WTC11 (cell line): ENCODE data around the gene BEGAIN. TPM values are rescaled to one million over a fixed set of nuclear protein-coding genes. Genes with fewer than 3 reads are reported as not detected.

Experiments
- ATAC-seq: fragments of 200-7000 bp; cut with Tn5 transposase; 2 replicates; pipeline ENCODE4 v1.10.0; 2021; ENCODE audit warnings: mild to moderate bottlenecking, moderate library complexity
- CTCF ChIA-PET: fragments of 300-600 bp; sonication (Branson Sonifier 250); formaldehyde crosslinking; loops from one replicate; lab custom pipeline; 2021; ENCODE audit warnings: antibody characterized with exemption; lab: Charles Lee
- POLR2A ChIA-PET: fragments of 350-600 bp; sonication (Branson Sonifier 250); formaldehyde crosslinking; loops from one replicate; lab custom pipeline; 2021; ENCODE audit warnings: antibody characterized with exemption; lab: Charles Lee
- DNase-seq: peaks from one replicate; pipeline ENCODE4 v3.0.0; 2021; ENCODE audit warnings: low spot score
- H3K27ac Mint-ChIP-seq: 2 replicates; pipeline ENCODE4 v1.8.0; 2021; ENCODE audit warnings: mixed read lengths
- H3K27me3 Mint-ChIP-seq: 2 replicates; pipeline ENCODE4 v1.8.0; 2021; ENCODE audit warnings: low read depth, mild to moderate bottlenecking, moderate library complexity, mixed read lengths
- H3K36me3 Mint-ChIP-seq: 2 replicates; pipeline ENCODE4 v1.8.0; 2021; ENCODE audit warnings: mixed read lengths
- H3K4me1 Mint-ChIP-seq: 2 replicates; pipeline ENCODE4 v1.8.0; 2022; ENCODE audit warnings: mixed read lengths
- H3K4me3 Mint-ChIP-seq: 2 replicates; pipeline ENCODE4 v1.8.0; 2021; ENCODE audit warnings: mild to moderate bottlenecking, moderate library complexity, mixed read lengths
- H3K9me3 Mint-ChIP-seq: 2 replicates; pipeline ENCODE4 v1.8.0; 2021; ENCODE audit warnings: mixed read lengths
- ATF1 ChIP-seq: sonication (generic); formaldehyde crosslinking; IDR thresholded peaks from 2 replicates; pipeline ENCODE4 v1.8.1; 2023; ENCODE audit warnings: mild to moderate bottlenecking, moderate library complexity, missing genetic modification reagents
- CREB1 ChIP-seq: sonication (generic); formaldehyde crosslinking; IDR thresholded peaks from 2 replicates; pipeline ENCODE4 v1.8.0; 2023; ENCODE audit warnings: mild to moderate bottlenecking, missing genetic modification reagents
- E2F4 ChIP-seq: sonication (generic); formaldehyde crosslinking; IDR thresholded peaks from 2 replicates; pipeline ENCODE4 v1.8.1; 2022; ENCODE audit warnings: low read depth, mild to moderate bottlenecking, moderate library complexity, missing genetic modification reagents, borderline replicate concordance
- ELF4 ChIP-seq: sonication (generic); formaldehyde crosslinking; IDR thresholded peaks from 2 replicates; pipeline ENCODE4 v1.8.1; 2022; ENCODE audit warnings: low read depth, mild to moderate bottlenecking, moderate library complexity, missing genetic modification reagents
- ERG ChIP-seq: fragments of 250-450 bp; sonication (Bioruptor Pico); IDR thresholded peaks from 2 replicates; pipeline ENCODE4 v1.8.0; 2021; ENCODE audit warnings: mild to moderate bottlenecking
- IRF2 ChIP-seq: sonication (generic); formaldehyde crosslinking; IDR thresholded peaks from 2 replicates; pipeline ENCODE4 v1.8.0; 2022; ENCODE audit warnings: low read depth, missing genetic modification reagents, borderline replicate concordance
- NFYB ChIP-seq: sonication (generic); formaldehyde crosslinking; conservative IDR thresholded peaks from 2 replicates; pipeline ENCODE4 v1.8.0; 2022; ENCODE audit warnings: low read depth, missing genetic modification reagents
- RORB ChIP-seq: fragments of 250-450 bp; sonication (Bioruptor Pico); IDR thresholded peaks from 2 replicates; pipeline ENCODE4 v1.9.0; 2021; ENCODE audit warnings: mild to moderate bottlenecking
- TEAD1 ChIP-seq: sonication (generic); formaldehyde crosslinking; IDR thresholded peaks from 2 replicates; pipeline ENCODE4 v1.8.0; 2022; ENCODE audit warnings: mild to moderate bottlenecking, missing genetic modification reagents
- TEAD4 ChIP-seq: sonication (generic); formaldehyde crosslinking; IDR thresholded peaks from 2 replicates; pipeline ENCODE4 v1.8.0; 2022; ENCODE audit warnings: mild to moderate bottlenecking, missing genetic modification reagents
- TP53 ChIP-seq: sonication (generic); formaldehyde crosslinking; IDR thresholded peaks from 2 replicates; pipeline ENCODE4 v1.8.1; 2023; ENCODE audit warnings: mild to moderate bottlenecking, missing genetic modification reagents
- ZBTB21 ChIP-seq: sonication (generic); formaldehyde crosslinking; IDR thresholded peaks from 2 replicates; pipeline ENCODE4 v1.8.1; 2023; ENCODE audit warnings: mild to moderate bottlenecking, missing genetic modification reagents, borderline replicate concordance
- ZNF232 ChIP-seq: sonication (generic); formaldehyde crosslinking; IDR thresholded peaks from 2 replicates; pipeline ENCODE4 v1.8.0; 2022; ENCODE audit warnings: mild to moderate bottlenecking, missing genetic modification reagents
- ZNF263 ChIP-seq: sonication (generic); formaldehyde crosslinking; IDR thresholded peaks from 2 replicates; pipeline ENCODE4 v1.8.1; 2022; ENCODE audit warnings: low read depth, mild to moderate bottlenecking, moderate library complexity, missing genetic modification reagents
- ZNF281 ChIP-seq: sonication (generic); formaldehyde crosslinking; IDR thresholded peaks from 2 replicates; pipeline ENCODE4 v1.8.0; 2023; ENCODE audit warnings: mild to moderate bottlenecking, missing genetic modification reagents
- ZNF317 ChIP-seq: sonication (generic); formaldehyde crosslinking; IDR thresholded peaks from 2 replicates; pipeline ENCODE4 v1.8.1; 2023; ENCODE audit warnings: low read depth, mild to moderate bottlenecking, moderate library complexity, missing genetic modification reagents, borderline replicate concordance
- ZNF532 ChIP-seq: fragments of 250-450 bp; sonication (Bioruptor Pico); IDR thresholded peaks from 2 replicates; pipeline ENCODE4 v1.9.0; 2021; ENCODE audit warnings: mild to moderate bottlenecking, borderline replicate concordance
- total RNA-seq: library from RNA; stranded (reverse); gene quantifications from 3 replicates; pipeline ENCODE4 v1.2.3, GENCODE V29; 2021

Gene BEGAIN
- total RNA-seq, 1 experiment from 2014 or later: 1.3 TPM

GRCh38 chr14:100552524-100553125, 34.6 kb downstream of the BEGAIN start:
- ChIA-PET CTCF (no interaction called here), POLR2A (no interaction called here)
- DNase-seq (no peak), ATAC-seq (no peak)
- Mint-ChIP-seq H3K9me3 (no peaks in the 10 kb centered on the region), H3K27ac (no peak overlapping the region), H3K27me3 (peaks cover 7% of the 10 kb centered on the region), H3K4me1 (peaks cover 14% of the 10 kb centered on the region), H3K4me3 (no peak overlapping the region), H3K36me3 (no peaks in the 10 kb centered on the region)
- TF ChIP-seq ATF1 (CRISPR knock-in tag) (no peak), CREB1 (CRISPR knock-in tag) (no peak), ZNF232 (CRISPR knock-in tag) (no peak), TEAD1 (CRISPR knock-in tag) (no peak), E2F4 (CRISPR knock-in tag) (no peak), IRF2 (CRISPR knock-in tag) (no peak), ZNF281 (no peak)

GRCh38 chr14:100551056-100551455, 36.2 kb downstream of the BEGAIN start:
- no peak overlapping the region for H3K27ac Mint-ChIP-seq
- H3K4me1 Mint-ChIP-seq: peaks cover 12% of the 10 kb centered on the region
- no peaks in the 10 kb centered on the region for H3K36me3 Mint-ChIP-seq
- CTCF ChIA-PET: interaction anchor here (0.6 kb wide), 1 partner anchor 201 kb away, joined by 3 read pairs; no protein-coding TSS in a partner anchor
- H3K4me3 Mint-ChIP-seq: no peak overlapping the region
- ATAC-seq: no peak
- no peaks in the 10 kb centered on the region for H3K9me3 Mint-ChIP-seq
- H3K27me3 Mint-ChIP-seq: peaks cover 17% of the 10 kb centered on the region
- POLR2A ChIA-PET: no interaction called here
- no peak for DNase-seq
- TF ChIP-seq ZNF263 (CRISPR knock-in tag) (no peak), ZNF317 (CRISPR knock-in tag) (no peak), TEAD4 (no peak), TP53 (CRISPR knock-in tag) (no peak), RORB (CRISPR knock-in tag) (no peak), ZBTB21 (no peak), ERG (CRISPR knock-in tag) (no peak)

- peaks cover 13% of the 10 kb centered on the region for H3K4me1 Mint-ChIP-seq
- TF ChIP-seq ZNF532 (CRISPR knock-in tag) (no peak), NFYB (CRISPR knock-in tag) (no peak), ELF4 (CRISPR knock-in tag) (no peak), ZBTB21 (no peak)
- POLR2A ChIA-PET: no interaction called here
- no peaks in the 10 kb centered on the region for H3K9me3 Mint-ChIP-seq
- CTCF ChIA-PET: interaction anchor here (0.6 to 1.0 kb wide), 2 partner anchors 10 to 200 kb away, joined by 3 read pairs; no protein-coding TSS in a partner anchor
- ATAC-seq (no peak), DNase-seq (no peak)
- no peaks in the 10 kb centered on the region for H3K36me3 Mint-ChIP-seq
- no peak overlapping the region for H3K4me3 Mint-ChIP-seq
- peaks cover 11% of the 10 kb centered on the region for H3K27me3 Mint-ChIP-seq
- no peak overlapping the region for H3K27ac Mint-ChIP-seq
Measured at GRCh38 chr14:100549834-100550625, 37.2 kb downstream of the BEGAIN start.
